IMR-90 (cell line): ENCODE results near the gene WASHC4. TPM values are rescaled to one million over a fixed set of nuclear protein-coding genes. Genes with fewer than 3 reads are reported as not detected.

Experiments used
- ATAC-seq: fragments of 200-7000 bp; cut with Tn5 transposase; 2 replicates; pipeline ENCODE4 v1.9.1; 2020; ENCODE audit warnings: low read depth, mild to moderate bottlenecking, moderate library complexity
- BruUV-seq: library from RNA; stranded (reverse); fragments of 400-500 nt; replicated peaks from 2 replicates; lab custom pipeline; 2021; lab: Mats Ljungman, UMichigan
- CTCF ChIA-PET: fragments of 300-600 bp; formaldehyde crosslinking; extraction: SDS; loops from one replicate; lab custom pipeline; 2021; ENCODE audit warnings: antibody characterized with exemption; lab: Yijun Ruan, JAX
- POLR2A ChIA-PET: fragments of 300-600 bp; sonication (Branson Sonifier 250); formaldehyde crosslinking; loops from one replicate; lab custom pipeline; 2022; ENCODE audit warnings: antibody characterized with exemption; ENCODE audit not compliant: unreplicated experiment; lab: Charles Lee
- DNase-seq: peaks from one replicate; pipeline ENCODE4 v3.0.0; 2013
- H2AFZ ChIP-seq: replicated peaks from 2 replicates; pipeline ENCODE3; 2013; ENCODE audit warnings: low read length, mild to moderate bottlenecking; ENCODE audit not compliant: poor library complexity
- H2AK5ac ChIP-seq: 2 replicates; pipeline ENCODE4 v1.6.1; 2013; ENCODE audit warnings: low read depth, low read length, inconsistent platforms
- H2AK9ac ChIP-seq: replicated peaks from 2 replicates; pipeline ENCODE3; 2013; ENCODE audit warnings: mild to moderate bottlenecking, low read depth, low read length, moderate library complexity; ENCODE audit not compliant: poor library complexity
- H2BK120ac ChIP-seq: 2 replicates; pipeline ENCODE4 v1.6.1; 2013; ENCODE audit warnings: low read depth, low read length, inconsistent platforms
- H2BK15ac ChIP-seq: 3 replicates; pipeline ENCODE4 v1.6.1; 2013; ENCODE audit warnings: low read depth, low read length, inconsistent platforms
- H2BK20ac ChIP-seq: 2 replicates; pipeline ENCODE4 v1.6.1; 2013; ENCODE audit warnings: low read depth, mild to moderate bottlenecking, inconsistent platforms, low read length, moderate library complexity
- H2BK5ac ChIP-seq: 2 replicates; pipeline ENCODE4 v1.6.1; 2013; ENCODE audit warnings: mild to moderate bottlenecking, low read depth, low read length, inconsistent platforms; ENCODE audit not compliant: poor library complexity, severe bottlenecking
- H3K14ac ChIP-seq: replicated peaks from 2 replicates; pipeline ENCODE4 v1.6.1; 2013; ENCODE audit warnings: low read depth, low read length, inconsistent platforms
- H3K18ac ChIP-seq: 2 replicates; pipeline ENCODE4 v1.6.1; 2013; ENCODE audit warnings: low read depth, low read length, control low read depth
- H3K23ac ChIP-seq: 2 replicates; pipeline ENCODE4 v1.6.1; 2013; ENCODE audit warnings: low read depth, low read length, inconsistent platforms
- H3K27ac ChIP-seq: 2 replicates; pipeline ENCODE4 v1.5.1; 2013; ENCODE audit warnings: mild to moderate bottlenecking, control low read depth, low read length; ENCODE audit not compliant: insufficient read depth
- H3K27me3 ChIP-seq: 2 replicates; pipeline ENCODE4 v1.6.1; 2013; ENCODE audit warnings: low read length; ENCODE audit not compliant: control insufficient read depth, insufficient read depth
- H3K36me3 ChIP-seq: 2 replicates; pipeline ENCODE4 v1.6.1; 2013; ENCODE audit warnings: low read length, mixed read lengths; ENCODE audit not compliant: control insufficient read depth, insufficient read depth
- H3K4ac ChIP-seq: 2 replicates; pipeline ENCODE4 v1.6.1; 2013; ENCODE audit warnings: low read depth, low read length, inconsistent platforms
- H3K4me1 ChIP-seq: 2 replicates; pipeline ENCODE4 v1.6.1; 2013; ENCODE audit warnings: low read length, mixed read lengths; ENCODE audit not compliant: control insufficient read depth, insufficient read depth
- H3K4me2 ChIP-seq: 2 replicates; pipeline ENCODE4 v1.6.1; 2013; ENCODE audit warnings: low read depth, mild to moderate bottlenecking, control low read depth, low read length, moderate library complexity
- H3K4me3 ChIP-seq: 2 replicates; pipeline ENCODE4 v1.5.1; 2013; ENCODE audit warnings: low read depth, mild to moderate bottlenecking, control low read depth, low read length, moderate library complexity; ENCODE audit not compliant: insufficient read depth
- H3K56ac ChIP-seq: 2 replicates; pipeline ENCODE4 v1.6.1; 2013; ENCODE audit warnings: low read length, inconsistent platforms; ENCODE audit not compliant: insufficient read depth; ENCODE audit errors: extremely low read depth
- H3K79me1 ChIP-seq, 2 experiments: 2 replicates each; pipeline ENCODE4 v1.6.1; 2013; ENCODE audit warnings: low read length in 2 of 2, inconsistent platforms in 1 of 2, low read depth in 1 of 2
- H3K9ac ChIP-seq: 2 replicates; pipeline ENCODE4 v1.6.1; 2013; ENCODE audit warnings: low read depth, low read length, control low read depth
- H3K9me1 ChIP-seq: 2 replicates; pipeline ENCODE4 v1.6.1; 2013; ENCODE audit warnings: low read length, inconsistent platforms; ENCODE audit not compliant: insufficient read depth
- H3K9me3 ChIP-seq: 2 replicates; pipeline ENCODE4 v1.6.1; 2013; ENCODE audit warnings: low read length; ENCODE audit not compliant: control insufficient read depth, insufficient read depth
- H4K20me1 ChIP-seq: 2 replicates; pipeline ENCODE4 v1.6.1; 2013; ENCODE audit warnings: low read length, inconsistent platforms; ENCODE audit not compliant: insufficient read depth
- H4K5ac ChIP-seq: 2 replicates; pipeline ENCODE4 v1.6.1; 2013; ENCODE audit warnings: mild to moderate bottlenecking, low read depth, low read length, control low read depth
- H4K8ac ChIP-seq, 2 experiments: 2 replicates each; pipeline ENCODE4 v1.6.1; 2013; ENCODE audit warnings: low read depth in 2 of 2, low read length in 2 of 2, control low read depth in 1 of 2, inconsistent platforms in 1 of 2
- H4K91ac ChIP-seq: 2 replicates; pipeline ENCODE4 v1.6.1; 2013; ENCODE audit warnings: low read depth, low read length, inconsistent platforms; ENCODE audit not compliant: insufficient read depth
- BHLHE40 ChIP-seq: fragments of 150-350 bp; IDR thresholded peaks from 2 replicates; pipeline ENCODE4 v1.6.1; 2016; ENCODE audit warnings: mild to moderate bottlenecking, low read depth, low read length
- CTCF ChIP-seq: conservative IDR thresholded peaks from 2 replicates; pipeline ENCODE4 v1.5.1; 2012; ENCODE audit warnings: mild to moderate bottlenecking, low read depth, low read length, improper control_type of control experiment
- FOS ChIP-seq: fragments of 150-350 bp; IDR thresholded peaks from 2 replicates; pipeline ENCODE4 v1.6.1; 2016; ENCODE audit warnings: low read depth, low read length
- MAFK ChIP-seq: IDR thresholded peaks from 2 replicates; pipeline ENCODE4 v1.6.1; 2012; ENCODE audit warnings: low read depth, low read length, improper control_type of control experiment
- MAZ ChIP-seq: IDR thresholded peaks from 2 replicates; pipeline ENCODE4 v1.6.1; 2012; ENCODE audit warnings: low read depth, mild to moderate bottlenecking, low read length, improper control_type of control experiment, moderate library complexity, borderline replicate concordance
- POLR2A ChIP-seq: IDR thresholded peaks from 2 replicates; pipeline ENCODE4 v1.6.1; 2012; ENCODE audit warnings: mild to moderate bottlenecking, low read depth, low read length
- RCOR1 ChIP-seq: IDR thresholded peaks from 2 replicates; pipeline ENCODE4 v1.6.1; 2012; ENCODE audit warnings: mild to moderate bottlenecking, low read length, improper control_type of control experiment; ENCODE audit not compliant: insufficient replicate concordance
- RFX5 ChIP-seq: IDR thresholded peaks from 2 replicates; pipeline ENCODE4 v1.8.0; 2012; ENCODE audit warnings: low read depth, mild to moderate bottlenecking, low read length, moderate library complexity
- USF2 ChIP-seq: fragments of 150-350 bp; IDR thresholded peaks from 2 replicates; pipeline ENCODE4 v1.6.1; 2017; ENCODE audit warnings: mild to moderate bottlenecking, antibody characterized with exemption, low read length, low read depth
- WGBS, 2 experiments: methylation state at CpG; one replicate each; pipeline versions ENCODE4 v1.1.5 to v1.1.7; 2013; ENCODE audit warnings: missing lambda C conversion rate in 2 of 2; ENCODE audit not compliant: insufficient read length in 1 of 2; ENCODE audit errors: extremely low coverage in 2 of 2; 5-methylcytosine and 5-hydroxymethylcytosine counted together
- dilution Hi-C: fragments of 300-500 bp; cut with HindIII; formaldehyde crosslinking; loops from one replicate; pipeline ENCODE4 v1.14.3; 2018; ENCODE audit warnings: low sequenced_read_pairs; ENCODE audit not compliant: unreplicated experiment
- in situ Hi-C: fragments of 300-500 bp; cut with MboI; formaldehyde crosslinking; loops from 3 replicates; pipeline ENCODE4 v1.14.3; 2019; ENCODE audit warnings: low sequenced_read_pairs, inconsistent platforms, mixed read lengths
- intact Hi-C: fragments of 100-400 bp; cut with micrococcal nuclease; formaldehyde crosslinking; loops from 2 replicates; pipeline ENCODE4 v1.10.0; 2022
- polyA plus RNA-seq, 3 experiments: library from polyadenylated mRNA; depleted of rRNA; stranded (reverse); fragments of >200 nt; gene quantifications; 2 replicates each; pipeline ENCODE4 v1.2.3, GENCODE V29; 2012; ENCODE audit warnings: low replicate concordance in 1 of 3
- total RNA-seq: library from RNA; depleted of rRNA; stranded (reverse); fragments of >200 nt; gene quantifications from 2 replicates; pipeline ENCODE4 v1.2.3, GENCODE V29; 2012

WASHC4 gene
- total and polyA plus RNA-seq, 2 of the 4 experiments (the other 2 are of a cell fraction) = 16.4 to 47.0 TPM

DNA sequence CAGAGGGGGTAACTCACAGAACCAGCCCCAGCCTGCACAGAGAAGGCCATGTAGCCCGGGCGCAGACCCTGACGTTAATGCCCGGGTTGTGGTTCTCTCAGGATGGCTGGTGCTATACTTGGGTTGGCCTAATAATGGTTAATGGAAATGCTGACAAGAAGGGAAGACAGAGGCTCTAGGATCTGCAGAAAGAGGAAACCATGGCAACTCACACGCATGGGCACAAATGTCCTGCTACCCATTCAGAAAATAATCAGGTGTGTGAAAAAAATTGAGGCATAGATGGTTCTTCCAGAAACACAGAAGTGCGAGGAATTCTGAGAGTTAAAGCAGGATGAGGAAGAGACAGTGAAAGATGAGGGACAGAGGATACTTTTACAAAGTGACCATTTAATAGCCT lies 94.7 kb downstream of the WASHC4 start:
- Histone ChIP-seq H3K9me1 (peaks cover 36% of the 10 kb centered on the region), H2BK15ac (no peak overlapping the region), H2BK20ac (no peak overlapping the region), H3K4ac (no peak overlapping the region), H4K20me1 (peaks cover 6% of the 10 kb centered on the region; the same call in 1 of the 2 replicates), H2BK5ac (no peak overlapping the region), H3K4me2 (no peak overlapping the region), H3K9me3 (no peaks in the 10 kb centered on the region), H3K56ac (no peak overlapping the region), H3K14ac (no peak overlapping the region), H3K4me1 (peaks cover 13% of the 10 kb centered on the region), H3K4me3 (no peak overlapping the region), H2AK9ac (no peak overlapping the region), H3K9ac (no peak overlapping the region), H2AFZ (no peak overlapping the region), H3K23ac (no peak overlapping the region), H4K8ac (no peak overlapping the region), H2AK5ac (no peak overlapping the region), H4K91ac (no peak overlapping the region), H3K27ac (no peak overlapping the region), H3K27me3 (no peaks in the 10 kb centered on the region), H4K5ac (no peak overlapping the region), H3K36me3 (peaks cover 74% of the 10 kb centered on the region), H3K79me1 (peaks cover 9 to 80% of the 10 kb centered on the region in 2 experiments), H2BK120ac (no peak overlapping the region), H3K18ac (no peak overlapping the region)
- ATAC-seq = no peak
- in situ Hi-C loops = loop anchor here (25.0 kb wide), 1 partner anchor 185 kb away; no protein-coding TSS in a partner anchor
- POLR2A ChIA-PET = no interaction called here
- CTCF ChIA-PET = no interaction called here
- WGBS, 2 experiments = no CpG with 5 or more reads among the region's 6 CpGs
- TF ChIP-seq USF2 = no peak
- TF ChIP-seq RCOR1 = no peak
- no peak for TF ChIP-seq FOS
- TF ChIP-seq CTCF = no peak
- TF ChIP-seq MAZ = no peak
- TF ChIP-seq BHLHE40 = no peak
- TF ChIP-seq RFX5 = no peak
- no peak for TF ChIP-seq POLR2A
- no peak for TF ChIP-seq MAFK
- intact Hi-C loops = no loop called here
- BruUV-seq = no TSS peak
- dilution Hi-C loops = no loop called here
- no peak for DNase-seq
